GM11168 (cell line): ENCODE measurements around the gene MAGI3.
"Not testable (repeated sequence)": the region's sequence is repeated elsewhere in the genome, so short reads cannot be mapped to it uniquely, and the experiment has no call there.

ENCODE experiments used
- in situ Hi-C: fragments of 300-500 bp; cut with MboI; formaldehyde crosslinking; loops from one replicate; pipeline ENCODE4 v1.12.0; 2022; ENCODE audit warnings: low sequenced_read_pairs; ENCODE audit not compliant: unreplicated experiment

Gene MAGI3

GRCh38 chr1:113396102-113396501, 5.8 kb downstream of the MAGI3 start:
- in situ Hi-C loops, result no loop called here

GRCh38 chr1:113396585-113396984, 6.3 kb downstream of the MAGI3 start:
- in situ Hi-C loops, result no loop called here

- in situ Hi-C loops, result no loop called here
These were observed 8.8 kb downstream of the MAGI3 start for GRCh38 chr1:113399062-113399583.

- in situ Hi-C loops, result no loop called here
These were observed 10.8 kb downstream of the MAGI3 start for GRCh38 chr1:113401067-113401466.

- in situ Hi-C loops, result no loop called here
These were observed 11.4 kb downstream of the MAGI3 start for GRCh38 chr1:113401728-113402127.

- in situ Hi-C loops, result no loop called here
These were observed 12.8 kb downstream of the MAGI3 start for GRCh38 chr1:113403065-113403464.

- in situ Hi-C loops, result no loop called here
These were observed 15.3 kb downstream of the MAGI3 start for GRCh38 chr1:113405573-113405972.

- in situ Hi-C loops, result not testable (repeated sequence)
These were observed 15.8 kb downstream of the MAGI3 start for GRCh38 chr1:113406149-113406548.

GRCh38 chr1:113409363-113409762, 19.0 kb downstream of the MAGI3 start:
- in situ Hi-C loops, result no loop called here

- in situ Hi-C loops, result not testable (repeated sequence)
These were observed 21.7 kb downstream of the MAGI3 start for GRCh38 chr1:113412020-113412419.

GRCh38 chr1:113415310-113416070, 25.2 kb downstream of the MAGI3 start:
- in situ Hi-C loops, result no loop called here

GRCh38 chr1:113416071-113416470, 25.8 kb downstream of the MAGI3 start:
- in situ Hi-C loops, result not testable (repeated sequence)

- in situ Hi-C loops, result no loop called here
These were observed 26.2 kb downstream of the MAGI3 start for GRCh38 chr1:113416496-113416895.

GRCh38 chr1:113422315-113423068, 32.2 kb downstream of the MAGI3 start:
- in situ Hi-C loops, result no loop called here

GRCh38 chr1:113423826-113424225, 33.5 kb downstream of the MAGI3 start:
- in situ Hi-C loops, result no loop called here

- in situ Hi-C loops, result loop anchor here (10.0 kb wide), 1 partner anchor 285 kb away; no protein-coding TSS in a partner anchor
These were observed 39.3 kb downstream of the MAGI3 start for GRCh38 chr1:113429461-113430153.

- in situ Hi-C loops, result loop anchor here (10.0 kb wide), 1 partner anchor 288 kb away; no protein-coding TSS in a partner anchor
These were observed 42.9 kb downstream of the MAGI3 start for GRCh38 chr1:113433184-113433583.

- in situ Hi-C loops, result loop anchor here (10.0 kb wide), 1 partner anchor 289 kb away; no protein-coding TSS in a partner anchor
These were observed 44.0 kb downstream of the MAGI3 start for GRCh38 chr1:113434081-113434873.

- in situ Hi-C loops, result loop anchor here (10.0 kb wide), 1 partner anchor 290 kb away; no protein-coding TSS in a partner anchor
These were observed 44.5 kb downstream of the MAGI3 start for GRCh38 chr1:113434874-113435175.
